OCI-LY3 (cell line): Measurements from ENCODE around the gene FAM3C.

ENCODE experiments used
- H2AFZ ChIP-seq: fragments of 200-600, 300-600 bp; shearing (Covaris generic); 2 replicates; pipeline ENCODE4 v1.6.0; 2014; ENCODE audit warnings: antibody characterized with exemption, low read depth, low read length
- H3K27ac ChIP-seq: fragments of 200-600, 300-600 bp; sonication (generic); 2 replicates; pipeline ENCODE4 v1.5.1; 2014; ENCODE audit warnings: mild to moderate bottlenecking, low read length, moderate library complexity, mixed read lengths
- H3K27me3 ChIP-seq: fragments of 200-600, 300-600 bp; sonication (generic); 2 replicates; pipeline ENCODE4 v1.6.1; 2014; ENCODE audit warnings: low read depth, low read length, mixed read lengths
- H3K36me3 ChIP-seq: fragments of 200-600, 300-600 bp; sonication (generic); replicated peaks from 2 replicates; pipeline ENCODE3; 2014; ENCODE audit warnings: low read depth, low read length, mixed read lengths
- H3K4me1 ChIP-seq: fragments of 300-600, 200-600 bp; sonication (generic); 2 replicates; pipeline ENCODE4 v1.6.1; 2014; ENCODE audit warnings: low read length, mixed read lengths
- H3K4me2 ChIP-seq: fragments of 200-600, 300-600 bp; sonication (generic); 2 replicates; pipeline ENCODE4 v1.6.1; 2014; ENCODE audit warnings: low read length, mixed read lengths
- H3K4me3 ChIP-seq: fragments of 300-600, 200-600 bp; sonication (generic); 2 replicates; pipeline ENCODE4 v1.5.1; 2014; ENCODE audit warnings: antibody characterized with exemption, mild to moderate bottlenecking, low read length, moderate library complexity
- H3K79me2 ChIP-seq: fragments of 300-600, 200-600 bp; shearing (Covaris generic); 2 replicates; pipeline ENCODE4 v1.6.1; 2014; ENCODE audit warnings: mild to moderate bottlenecking, low read length, mixed read lengths
- H3K9ac ChIP-seq: fragments of 300-600, 200-600 bp; shearing (Covaris generic); 2 replicates; pipeline ENCODE4 v1.6.0; 2014; ENCODE audit warnings: mild to moderate bottlenecking, low read length, moderate library complexity
- H3K9me3 ChIP-seq: fragments of 200-600, 300-600 bp; shearing (Covaris generic); 2 replicates; pipeline ENCODE4 v1.6.1; 2014; ENCODE audit warnings: low read length, mixed read lengths; ENCODE audit not compliant: insufficient read depth
- H4K20me1 ChIP-seq: fragments of 200-600, 300-600 bp; sonication (generic); 2 replicates; pipeline ENCODE4 v1.6.1; 2016; ENCODE audit warnings: low read length, mixed read lengths; ENCODE audit not compliant: insufficient read depth
- EZH2phosphoT487 ChIP-seq: fragments of 200-600 bp; shearing (Covaris generic); IDR thresholded peaks from 2 replicates; pipeline ENCODE4 v1.6.1; 2018; ENCODE audit warnings: antibody characterized with exemption, mixed run types, low read depth
- TF ChIP-seq, protein P1 (sequence below): fragments of 200-600, 300-600 bp; sonication (generic); IDR thresholded peaks from 2 replicates; pipeline ENCODE4 v1.5.1; 2014; ENCODE audit warnings: antibody characterized with exemption, low read length, low read depth

Gene FAM3C

DNA sequence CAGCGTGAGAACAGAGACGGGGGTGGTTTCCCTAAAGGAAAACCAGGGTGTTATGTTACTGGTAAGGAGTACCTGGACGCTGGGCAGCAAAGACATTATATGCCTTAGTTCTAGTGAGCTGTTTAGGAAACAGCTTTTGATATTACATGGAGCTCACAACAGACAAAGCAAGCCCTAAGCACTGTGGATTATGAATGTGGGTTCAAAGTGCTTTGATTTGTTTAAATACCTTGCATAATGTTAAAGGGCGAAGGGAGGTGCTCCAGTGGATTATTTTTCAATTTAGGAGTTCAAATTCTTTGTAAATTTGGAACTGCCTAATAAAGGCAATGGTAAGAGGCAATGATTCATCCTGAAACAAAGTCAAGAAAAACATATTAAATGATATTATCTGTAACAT is 53.5 kb downstream of the FAM3C start:
- no peak overlapping the region for H3K9ac ChIP-seq
- no peaks in the 10 kb centered on the region for H4K20me1 ChIP-seq
- H3K36me3 ChIP-seq = peaks cover 19% of the 10 kb centered on the region
- H3K4me1 ChIP-seq = no peaks in the 10 kb centered on the region
- TF ChIP-seq, protein P1, sequence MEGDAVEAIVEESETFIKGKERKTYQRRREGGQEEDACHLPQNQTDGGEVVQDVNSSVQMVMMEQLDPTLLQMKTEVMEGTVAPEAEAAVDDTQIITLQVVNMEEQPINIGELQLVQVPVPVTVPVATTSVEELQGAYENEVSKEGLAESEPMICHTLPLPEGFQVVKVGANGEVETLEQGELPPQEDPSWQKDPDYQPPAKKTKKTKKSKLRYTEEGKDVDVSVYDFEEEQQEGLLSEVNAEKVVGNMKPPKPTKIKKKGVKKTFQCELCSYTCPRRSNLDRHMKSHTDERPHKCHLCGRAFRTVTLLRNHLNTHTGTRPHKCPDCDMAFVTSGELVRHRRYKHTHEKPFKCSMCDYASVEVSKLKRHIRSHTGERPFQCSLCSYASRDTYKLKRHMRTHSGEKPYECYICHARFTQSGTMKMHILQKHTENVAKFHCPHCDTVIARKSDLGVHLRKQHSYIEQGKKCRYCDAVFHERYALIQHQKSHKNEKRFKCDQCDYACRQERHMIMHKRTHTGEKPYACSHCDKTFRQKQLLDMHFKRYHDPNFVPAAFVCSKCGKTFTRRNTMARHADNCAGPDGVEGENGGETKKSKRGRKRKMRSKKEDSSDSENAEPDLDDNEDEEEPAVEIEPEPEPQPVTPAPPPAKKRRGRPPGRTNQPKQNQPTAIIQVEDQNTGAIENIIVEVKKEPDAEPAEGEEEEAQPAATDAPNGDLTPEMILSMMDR = no peak
- TF ChIP-seq EZH2phosphoT487 = no peak
- H2AFZ ChIP-seq = no peak overlapping the region
- no peak overlapping the region for H3K4me2 ChIP-seq
- no peak overlapping the region for H3K27ac ChIP-seq
- no peaks in the 10 kb centered on the region for H3K9me3 ChIP-seq
- H3K27me3 ChIP-seq = no peaks in the 10 kb centered on the region
- H3K79me2 ChIP-seq = no peaks in the 10 kb centered on the region
- no peak overlapping the region for H3K4me3 ChIP-seq

DNA sequence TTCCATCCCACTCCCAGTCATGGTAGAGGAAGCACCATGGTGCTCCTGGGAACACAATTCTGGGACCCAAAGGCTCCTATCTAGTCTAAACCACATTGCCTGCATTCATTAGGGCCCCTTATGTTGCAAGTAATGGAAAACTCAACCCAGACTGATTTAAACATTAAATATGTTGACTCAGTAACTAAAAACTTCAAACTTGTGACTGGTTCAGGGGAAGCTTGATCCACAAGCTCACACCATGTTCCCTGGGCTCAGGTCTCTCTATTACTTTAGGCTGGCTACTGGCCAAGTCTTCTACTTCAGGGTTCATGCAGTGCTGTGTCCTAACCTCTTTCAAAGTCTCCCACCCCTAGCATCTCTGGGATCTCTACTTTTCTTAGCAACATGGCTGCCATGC is 54.2 kb downstream of the FAM3C start:
- H2AFZ ChIP-seq = no peak overlapping the region
- no peaks in the 10 kb centered on the region for H3K79me2 ChIP-seq

DNA sequence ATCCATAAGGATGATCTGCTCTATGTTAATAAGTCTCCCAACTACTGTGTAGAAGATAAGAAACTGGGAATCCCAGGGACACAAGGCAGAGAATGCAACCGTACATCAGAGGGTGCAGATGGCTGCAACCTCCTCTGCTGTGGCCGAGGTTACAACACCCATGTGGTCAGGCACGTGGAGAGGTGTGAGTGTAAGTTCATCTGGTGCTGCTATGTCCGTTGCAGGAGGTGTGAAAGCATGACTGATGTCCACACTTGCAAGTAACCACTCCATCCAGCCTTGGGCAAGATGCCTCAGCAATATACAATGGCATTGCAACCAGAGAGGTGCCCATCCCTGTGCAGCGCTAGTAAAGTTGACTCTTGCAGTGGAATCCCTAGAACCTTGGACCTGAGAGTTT is 57.0 kb downstream of the FAM3C start:
- Histone ChIP-seq H2AFZ (no peak overlapping the region), H3K9ac (no peak overlapping the region), H3K27me3 (0 out of 2 replicates have a peak, but pooled peaks cover 3% of the 10 kb centered on the region), H3K79me2 (no peaks in the 10 kb centered on the region), H3K4me3 (no peak overlapping the region), H3K27ac (no peak overlapping the region), H3K4me2 (no peak overlapping the region), H4K20me1 (no peaks in the 10 kb centered on the region), H3K4me1 (no peaks in the 10 kb centered on the region), H3K9me3 (no peaks in the 10 kb centered on the region), H3K36me3 (peaks cover 10% of the 10 kb centered on the region)
- TF ChIP-seq EZH2phosphoT487 = no peak
- TF ChIP-seq, protein P1 = no peak

More for the DNA sequence above, 54.2 kb downstream of the FAM3C start:
- no peaks in the 10 kb centered on the region for H3K4me1 ChIP-seq
- H3K27me3 ChIP-seq = no peaks in the 10 kb centered on the region
- H3K9me3 ChIP-seq = no peaks in the 10 kb centered on the region
- H3K4me3 ChIP-seq = no peak overlapping the region
- no peak overlapping the region for H3K4me2 ChIP-seq
- H4K20me1 ChIP-seq = no peaks in the 10 kb centered on the region
- H3K27ac ChIP-seq = no peak overlapping the region
- H3K9ac ChIP-seq = no peak overlapping the region
- H3K36me3 ChIP-seq = peaks cover 14% of the 10 kb centered on the region
- TF ChIP-seq EZH2phosphoT487 = no peak
- TF ChIP-seq, protein P1 = no peak

- no peak overlapping the region for H3K4me2 ChIP-seq
These were observed 58.7 kb downstream of the FAM3C start for GRCh38 chr7:121337398-121337797.

More at GRCh38 chr7:121337398-121337797, 58.7 kb downstream of the FAM3C start:
- H3K9me3 ChIP-seq = no peaks in the 10 kb centered on the region
- H3K9ac ChIP-seq = no peak overlapping the region
- H3K79me2 ChIP-seq = no peaks in the 10 kb centered on the region
- H3K27me3 ChIP-seq = 0 out of 2 replicates have a peak, but pooled peaks cover 3% of the 10 kb centered on the region
- TF ChIP-seq, protein P1 = peak; percentile 64
- TF ChIP-seq EZH2phosphoT487 = no peak
- H4K20me1 ChIP-seq = no peaks in the 10 kb centered on the region
- peaks cover 6% of the 10 kb centered on the region for H3K36me3 ChIP-seq
- no peak overlapping the region for H3K27ac ChIP-seq
- H3K4me1 ChIP-seq = no peaks in the 10 kb centered on the region
- no peak overlapping the region for H2AFZ ChIP-seq
- H3K4me3 ChIP-seq = no peak overlapping the region
